HG02610 (cell line): Measurements from ENCODE around the gene BTF3.
"Not testable (repeated sequence)": the region's sequence is repeated elsewhere in the genome, so short reads cannot be mapped to it uniquely, and the experiment has no call there.

Experiments used
- ATAC-seq: cut with Tn5 transposase; IDR thresholded peaks from one replicate; pipeline ENCODE4 v1.9.1; 2021; ENCODE audit warnings: mild to moderate bottlenecking, moderate library complexity; ENCODE audit not compliant: unreplicated experiment

BTF3 gene

DNA sequence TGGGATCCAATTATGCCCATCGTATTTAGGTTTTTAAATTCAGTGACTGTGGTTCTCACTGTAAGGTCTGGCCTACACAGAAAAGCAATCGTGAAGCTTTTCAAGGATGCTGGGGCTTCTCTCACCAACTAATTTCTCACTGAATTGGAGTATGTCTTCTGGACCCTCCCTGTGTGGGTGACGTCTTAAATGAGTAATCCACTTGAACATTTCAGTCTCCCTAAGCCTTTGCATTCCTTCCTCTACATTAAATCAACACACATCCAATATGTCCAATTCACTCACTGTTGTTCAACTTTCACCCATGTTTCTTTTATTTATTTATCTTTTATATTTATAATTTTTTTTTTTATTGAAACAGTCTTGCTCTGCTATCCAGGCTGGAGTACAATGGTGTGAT, 12.5 kb upstream of the BTF3 start:
- ATAC-seq: no peak

DNA sequence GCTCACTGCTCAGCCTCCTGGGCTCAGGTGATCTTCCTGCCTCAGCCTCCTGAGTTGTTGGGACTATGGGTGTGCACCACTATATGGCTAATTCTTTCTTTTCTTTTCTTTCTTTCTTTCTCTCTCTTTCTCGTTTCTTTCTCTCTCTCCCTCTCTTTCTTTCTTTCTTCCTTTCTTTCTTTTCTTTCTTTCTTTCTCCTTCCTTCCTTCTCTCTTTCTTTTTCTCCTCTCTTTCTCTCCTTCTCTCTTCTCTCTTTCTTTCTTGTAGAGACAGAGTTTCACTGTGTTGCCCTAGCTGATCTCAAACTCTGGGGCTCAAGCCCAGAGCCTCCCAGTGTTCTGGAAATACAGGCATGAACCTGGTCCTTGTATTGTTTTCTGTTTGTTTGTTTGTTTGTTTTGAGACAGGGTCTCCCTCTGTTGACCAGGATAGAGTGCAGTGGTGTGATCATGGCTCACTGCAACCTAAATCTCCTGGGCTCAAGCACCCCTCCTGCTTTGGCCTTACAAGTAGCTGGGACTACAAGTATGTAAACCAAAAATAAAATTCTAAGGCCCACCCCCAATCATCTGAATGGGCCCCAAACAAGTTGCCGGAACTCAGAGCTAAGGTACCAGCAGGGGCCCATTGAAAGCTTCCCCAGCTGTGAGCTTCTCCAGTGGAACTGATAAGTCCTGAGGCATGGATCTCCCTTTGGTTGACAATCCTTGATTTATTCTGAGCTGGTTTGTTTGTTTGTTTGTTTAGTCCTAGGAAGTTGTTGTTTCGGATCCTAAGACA, 11.9 kb upstream of the BTF3 start:
- no peak for ATAC-seq

- not testable (repeated sequence) for ATAC-seq
These were observed 11.0 kb upstream of the BTF3 start for GRCh38 chr5:73487257-73487656.

GRCh38 chr5:73487815-73488214, 10.4 kb upstream of the BTF3 start:
- no peak for ATAC-seq

DNA sequence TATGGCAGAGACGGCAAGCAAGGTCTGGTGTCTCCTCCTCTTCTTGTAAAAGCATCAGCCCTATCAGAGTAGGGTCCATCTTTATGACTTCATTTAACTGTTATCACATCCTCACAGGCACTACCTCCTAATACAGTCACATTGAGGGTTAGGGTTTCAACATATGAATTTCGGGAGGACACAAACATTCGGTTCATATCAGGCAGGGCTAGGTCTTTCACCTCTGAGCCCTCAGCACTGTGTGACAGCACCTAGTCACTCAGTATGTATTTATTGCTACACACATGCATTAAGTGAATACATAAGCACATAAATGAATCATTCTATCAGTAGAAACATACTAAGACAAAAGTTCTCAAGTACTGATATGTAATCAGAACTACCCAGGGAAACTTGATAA, 9.4 kb upstream of the BTF3 start:
- no peak for ATAC-seq

GRCh38 chr5:73490088-73490487, 8.2 kb upstream of the BTF3 start:
- ATAC-seq: no peak

DNA sequence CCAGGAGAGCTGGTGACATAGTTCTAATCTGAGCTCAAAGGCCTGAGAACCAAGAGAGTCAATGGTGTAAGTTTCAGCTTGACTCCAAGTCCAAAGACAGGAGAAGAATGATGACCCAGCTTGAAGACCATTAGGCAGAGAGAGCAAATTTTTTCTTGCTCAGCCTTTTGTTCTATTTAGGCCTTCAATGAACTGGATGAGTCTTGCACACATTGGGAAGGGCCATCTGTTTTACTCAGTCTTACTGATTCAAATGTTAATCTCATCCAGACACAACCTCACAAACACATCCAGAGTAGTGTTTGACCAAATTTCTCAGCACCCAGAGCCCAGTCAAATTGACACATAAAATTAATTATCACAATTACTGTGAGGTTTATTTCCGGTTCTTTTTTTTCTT, 7.1 kb upstream of the BTF3 start:
- ATAC-seq: no peak

DNA sequence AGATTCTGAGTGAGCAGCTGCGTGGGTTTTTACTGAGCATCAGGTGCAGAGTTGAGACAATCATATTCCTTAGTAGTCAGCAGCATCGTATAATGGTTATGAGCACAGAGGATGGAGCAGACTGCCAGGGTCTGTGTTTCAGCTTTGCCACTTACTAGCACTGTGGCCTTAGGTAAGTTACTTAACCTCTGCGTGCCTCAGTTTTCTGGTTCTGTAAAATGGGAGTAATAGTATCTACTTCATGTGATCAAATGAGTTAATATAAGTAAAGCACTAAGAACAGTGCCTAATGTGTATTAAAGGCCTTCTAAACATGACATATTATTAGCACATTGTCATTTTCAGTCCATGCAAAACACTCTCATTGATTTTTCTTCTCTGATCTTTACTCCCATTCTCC, 4.8 kb upstream of the BTF3 start:
- no peak for ATAC-seq

DNA sequence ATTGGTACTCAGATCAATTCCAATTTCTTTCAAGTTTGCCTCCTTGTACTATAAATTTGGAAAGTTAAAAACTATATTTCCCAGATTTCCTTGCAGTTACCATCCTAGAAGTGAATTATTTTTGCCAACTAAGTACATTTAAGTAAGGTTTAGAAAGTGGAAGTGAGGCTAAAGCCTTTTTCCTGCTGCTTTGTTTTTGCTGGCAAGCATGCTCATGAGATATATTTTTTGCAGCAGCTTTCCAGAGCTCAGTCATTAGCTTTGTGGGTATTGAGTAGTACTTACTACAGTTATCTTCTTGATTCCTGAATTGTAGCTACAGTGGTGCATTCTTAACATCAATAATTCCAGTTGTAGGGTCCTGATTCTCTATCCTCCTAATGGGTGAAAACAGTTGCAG, 3.5 kb upstream of the BTF3 start:
- ATAC-seq: no peak

DNA sequence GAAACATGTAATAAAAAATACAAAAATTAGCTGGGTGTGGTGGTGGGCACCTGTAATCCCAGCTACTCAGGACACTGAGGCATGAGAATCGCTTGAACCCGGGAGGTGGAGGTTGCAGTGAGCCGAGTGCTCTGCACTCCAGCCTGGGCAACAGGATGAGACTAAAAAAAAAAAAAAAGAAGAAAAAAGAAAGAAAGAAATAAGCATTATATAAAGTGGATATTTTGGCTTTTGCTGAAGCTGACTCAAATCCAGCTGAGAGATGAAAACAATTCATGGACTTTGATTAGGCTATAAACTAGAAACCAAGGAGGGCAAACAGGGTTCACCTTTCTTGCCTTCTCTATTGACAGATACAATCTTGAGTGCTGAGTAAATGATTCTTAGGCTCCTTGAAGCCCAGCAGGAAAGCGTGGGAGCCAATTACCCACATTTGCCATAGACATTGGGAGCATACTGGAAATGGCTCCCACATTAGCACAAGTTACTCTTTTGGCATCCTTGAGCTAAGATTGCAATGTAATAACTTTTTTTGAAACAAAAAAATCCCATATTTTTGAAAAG, 2.4 kb upstream of the BTF3 start:
- ATAC-seq: no peak

DNA sequence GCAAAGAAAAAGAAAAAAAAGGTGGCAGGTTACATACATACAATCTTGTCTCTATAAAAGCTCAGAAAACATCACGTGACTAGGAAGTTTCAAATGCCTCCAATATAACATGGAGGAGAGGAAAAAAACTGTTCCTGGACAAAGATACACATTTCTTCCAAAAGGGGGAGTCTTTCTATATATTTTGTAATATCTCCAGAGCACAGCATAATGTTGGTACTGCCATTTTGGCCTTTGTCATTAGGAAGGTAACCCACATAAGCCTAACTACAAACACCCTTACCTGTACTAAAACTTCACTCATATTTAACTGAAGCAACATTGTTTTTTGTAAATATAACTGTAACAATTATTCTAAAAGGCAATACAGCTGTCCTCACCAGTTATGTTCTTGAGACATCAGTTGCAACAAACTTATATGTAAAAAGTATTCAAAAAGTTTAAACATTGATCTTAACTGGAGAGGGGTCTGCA, 1.2 kb upstream of the BTF3 start:
- ATAC-seq: no peak

DNA sequence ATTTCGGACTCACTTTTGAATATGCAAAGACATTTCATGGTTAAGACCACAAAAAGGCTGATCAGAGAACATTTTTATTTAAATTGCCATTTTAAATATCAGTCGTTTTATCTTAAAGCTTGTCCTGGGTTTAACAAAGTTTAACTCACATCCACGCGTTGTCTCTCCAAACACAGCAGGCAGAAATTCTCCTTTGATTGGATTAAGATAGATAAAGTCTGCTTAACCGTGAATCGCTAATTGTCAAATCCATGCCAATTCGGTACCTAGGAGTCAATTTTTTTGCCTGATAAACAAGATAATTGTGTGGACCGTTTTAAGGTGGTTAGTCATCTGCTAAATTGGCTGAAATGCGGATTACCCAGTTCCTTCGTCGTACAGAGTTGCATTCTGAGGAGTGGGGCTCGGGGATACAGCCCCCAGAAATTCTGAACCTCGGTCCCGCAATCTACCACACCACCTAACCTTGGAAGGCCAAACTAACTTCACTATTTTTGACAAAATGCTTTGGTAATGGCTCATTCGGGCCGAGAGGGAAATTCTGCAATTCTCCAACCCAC, 665 bp upstream of the BTF3 start:
- no peak for ATAC-seq

- no peak for ATAC-seq
These were observed 945 bp downstream of the BTF3 start for GRCh38 chr5:73499187-73499586.

DNA sequence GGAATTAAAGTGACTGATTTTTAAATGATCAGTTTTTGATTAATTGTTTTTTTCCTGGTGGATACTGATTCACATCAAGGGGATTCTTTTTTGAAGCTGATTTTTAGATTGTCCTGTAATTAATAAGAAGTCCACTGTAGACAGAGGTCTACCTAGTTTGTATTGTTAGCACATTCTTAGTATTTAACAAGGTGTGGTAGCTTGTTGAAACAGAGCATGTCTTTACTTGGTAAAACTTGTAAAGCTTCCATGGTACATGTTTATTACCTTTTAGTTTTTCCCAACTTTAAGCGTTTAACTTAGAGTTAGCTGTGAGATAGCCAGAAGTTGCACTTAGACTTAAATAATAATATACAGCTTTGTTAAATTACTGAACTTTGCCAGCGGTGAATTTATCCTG, 1.5 kb downstream of the BTF3 start:
- no peak for ATAC-seq

DNA sequence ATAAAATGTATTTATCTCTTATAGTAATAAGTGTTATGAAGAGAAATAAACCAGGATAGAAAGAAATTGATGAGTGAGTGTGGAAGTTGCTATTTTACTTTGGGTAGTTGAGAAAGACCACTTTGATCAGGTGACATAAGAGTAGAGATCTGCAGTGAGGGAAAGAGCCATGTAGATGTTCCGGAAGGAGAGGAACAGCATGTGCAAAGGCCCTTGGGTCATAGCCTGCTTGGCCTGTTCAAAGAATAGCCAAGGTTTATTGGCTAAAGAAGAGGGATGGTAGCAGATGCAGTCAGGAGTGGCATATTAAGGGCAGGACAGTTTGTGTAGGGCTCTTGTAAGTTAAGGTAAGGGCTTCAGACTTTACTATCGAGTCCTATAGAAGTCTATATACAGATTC, 3.2 kb downstream of the BTF3 start:
- ATAC-seq: no peak

DNA sequence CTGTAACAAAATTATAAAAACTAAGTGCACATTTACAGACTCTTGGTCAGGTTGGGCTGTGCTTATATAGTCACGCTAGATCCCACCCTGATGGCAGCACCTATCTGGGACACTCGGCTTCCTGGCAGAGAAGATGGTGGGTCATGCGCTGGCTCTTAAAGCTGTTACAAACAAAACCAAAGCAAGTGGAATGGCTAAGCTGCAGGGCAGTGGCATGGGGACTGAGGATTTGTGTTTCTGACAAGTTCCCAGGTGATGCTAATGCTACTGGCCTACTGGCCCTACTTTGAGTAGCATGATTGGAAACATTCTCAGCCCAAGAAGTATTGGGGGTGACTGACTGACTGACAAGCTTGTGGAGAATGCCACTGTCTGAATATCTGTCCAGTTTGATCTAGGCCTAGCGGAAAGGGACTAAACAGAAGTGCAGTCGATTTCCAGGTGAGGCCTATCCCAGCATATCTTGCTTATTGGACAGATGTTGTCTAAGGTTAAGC, 8.3 kb downstream of the BTF3 start:
- ATAC-seq: no peak

DNA sequence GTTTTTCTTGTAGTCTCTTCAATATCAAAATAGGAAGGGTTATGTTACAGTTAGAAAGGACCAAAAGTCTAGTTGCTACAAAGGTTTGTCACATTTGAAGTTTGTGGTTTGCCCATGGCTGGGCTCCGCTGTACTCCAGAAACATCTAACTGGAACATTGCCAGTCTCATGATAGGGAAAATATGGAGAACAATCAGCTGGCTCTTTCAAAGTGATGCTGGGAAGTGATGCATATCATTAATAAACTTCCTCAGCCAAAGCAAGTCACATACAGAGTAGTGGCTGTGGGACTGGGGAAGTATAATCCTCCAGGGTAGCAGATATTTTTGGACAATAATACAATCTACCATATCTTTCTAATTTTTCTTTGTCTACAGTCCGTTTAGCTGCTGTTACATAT, 8.8 kb downstream of the BTF3 start:
- ATAC-seq: no peak

- not testable (repeated sequence) for ATAC-seq
These were observed 10.3 kb downstream of the BTF3 start for GRCh38 chr5:73508521-73508920.

DNA sequence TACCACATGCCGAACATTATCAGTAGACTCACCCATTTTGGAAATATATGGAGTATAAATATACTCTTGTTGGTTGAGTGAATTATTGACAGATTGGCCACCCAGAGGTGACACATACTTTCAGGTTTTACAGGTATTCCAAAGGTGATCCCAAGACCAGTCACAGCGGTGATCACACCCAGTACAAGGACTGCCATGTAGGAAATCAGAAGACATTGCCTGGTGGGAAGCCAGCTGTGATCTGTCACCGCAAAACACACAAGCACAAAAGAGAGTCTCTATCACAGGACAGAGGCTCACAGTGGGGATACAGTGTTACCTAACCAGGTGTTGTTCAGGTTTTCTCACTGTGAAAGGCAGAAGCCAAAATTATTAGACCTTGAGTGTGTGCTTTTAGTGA, 15.8 kb downstream of the BTF3 start:
- no peak for ATAC-seq

- ATAC-seq: no peak
These were observed 16.2 kb downstream of the BTF3 start for GRCh38 chr5:73514418-73514817.

GRCh38 chr5:73515232-73515631, 17.0 kb downstream of the BTF3 start:
- no peak for ATAC-seq
